Nephron (organoid): ENCODE results near the gene SPATA2L.

Experiments used
- H3K27ac Mint-ChIP-seq, 3 experiments: 2 replicates each; pipeline ENCODE4 v1.8.0; 2020; ENCODE audit warnings: mixed read lengths in 3 of 3, mild to moderate bottlenecking in 2 of 3, moderate library complexity in 1 of 3
- H3K27me3 Mint-ChIP-seq: 2 replicates; pipeline ENCODE4 v1.8.0; 2021; ENCODE audit warnings: low read depth, mild to moderate bottlenecking, moderate library complexity, mixed read lengths
- H3K36me3 Mint-ChIP-seq: 2 replicates; pipeline ENCODE4 v1.8.0; 2020; ENCODE audit warnings: low read depth, mixed read lengths
- H3K4me1 Mint-ChIP-seq: 2 replicates; pipeline ENCODE4 v1.8.0; 2020; ENCODE audit warnings: mixed read lengths
- H3K4me3 Mint-ChIP-seq, 3 experiments: 2 replicates each; pipeline ENCODE4 v1.8.0; 2020; ENCODE audit warnings: mild to moderate bottlenecking in 3 of 3, mixed read lengths in 3 of 3, moderate library complexity in 2 of 3
- H3K9me3 Mint-ChIP-seq: 2 replicates; pipeline ENCODE4 v1.8.0; 2020; ENCODE audit warnings: mixed read lengths
- TF ChIP-seq, protein P1 (sequence below), 3 experiments: fragments of 200-600 bp; sonication (generic); IDR thresholded peaks; one replicate each; pipeline ENCODE4 v1.5.0; 2021; ENCODE audit warnings: antibody characterized with exemption in 3 of 3; ENCODE audit not compliant: unreplicated experiment in 3 of 3

SPATA2L gene

DNA sequence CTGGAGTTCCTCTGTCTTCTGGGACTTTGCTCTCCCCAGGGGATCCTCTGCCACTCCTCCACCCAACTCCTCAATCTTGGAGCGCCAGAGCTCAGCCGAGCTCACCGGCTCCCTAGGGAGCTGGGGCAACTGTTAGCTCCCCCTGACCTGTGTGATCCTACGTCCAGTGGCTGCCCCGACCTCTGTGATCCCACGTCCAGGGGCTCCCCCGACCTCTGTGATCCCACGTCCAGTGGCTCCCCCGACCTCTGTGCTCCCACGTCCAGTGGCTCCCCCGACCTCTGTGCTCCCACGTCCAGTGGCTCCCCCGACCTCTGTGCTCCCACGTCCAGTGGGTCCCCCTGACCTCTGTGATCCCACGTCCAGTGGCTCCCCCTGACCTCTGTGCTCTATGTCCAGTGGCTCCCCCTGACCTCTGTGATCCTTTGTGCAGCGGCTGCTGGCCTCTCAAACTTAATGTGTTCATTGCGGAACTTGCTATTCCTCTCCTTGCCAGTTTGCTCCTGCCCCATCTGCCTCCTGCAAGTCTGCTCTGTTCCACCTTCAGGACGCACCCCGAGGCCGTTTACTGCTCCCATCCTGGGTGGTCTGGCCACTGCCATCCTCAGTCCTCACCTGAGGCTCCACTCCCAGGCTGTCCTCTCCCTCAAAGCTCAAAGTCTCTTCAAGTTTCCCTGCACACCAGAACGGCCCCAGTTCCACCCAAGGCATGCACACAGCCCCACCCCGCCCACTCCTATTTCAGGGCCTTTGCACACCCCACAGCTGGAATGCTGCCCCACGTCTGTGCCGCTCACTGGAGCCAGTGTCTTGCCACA, 16.4 kb upstream of the SPATA2L start:
- H3K4me1 Mint-ChIP-seq, result peaks cover 14% of the 10 kb centered on the region
- TF ChIP-seq, protein P1, sequence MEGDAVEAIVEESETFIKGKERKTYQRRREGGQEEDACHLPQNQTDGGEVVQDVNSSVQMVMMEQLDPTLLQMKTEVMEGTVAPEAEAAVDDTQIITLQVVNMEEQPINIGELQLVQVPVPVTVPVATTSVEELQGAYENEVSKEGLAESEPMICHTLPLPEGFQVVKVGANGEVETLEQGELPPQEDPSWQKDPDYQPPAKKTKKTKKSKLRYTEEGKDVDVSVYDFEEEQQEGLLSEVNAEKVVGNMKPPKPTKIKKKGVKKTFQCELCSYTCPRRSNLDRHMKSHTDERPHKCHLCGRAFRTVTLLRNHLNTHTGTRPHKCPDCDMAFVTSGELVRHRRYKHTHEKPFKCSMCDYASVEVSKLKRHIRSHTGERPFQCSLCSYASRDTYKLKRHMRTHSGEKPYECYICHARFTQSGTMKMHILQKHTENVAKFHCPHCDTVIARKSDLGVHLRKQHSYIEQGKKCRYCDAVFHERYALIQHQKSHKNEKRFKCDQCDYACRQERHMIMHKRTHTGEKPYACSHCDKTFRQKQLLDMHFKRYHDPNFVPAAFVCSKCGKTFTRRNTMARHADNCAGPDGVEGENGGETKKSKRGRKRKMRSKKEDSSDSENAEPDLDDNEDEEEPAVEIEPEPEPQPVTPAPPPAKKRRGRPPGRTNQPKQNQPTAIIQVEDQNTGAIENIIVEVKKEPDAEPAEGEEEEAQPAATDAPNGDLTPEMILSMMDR (IDR thresholded peaks at IDR 0.05; ENCODE audit: unreplicated experiment in 3 of 3), result no peak
- no peaks in the 10 kb centered on the region for H3K27me3 Mint-ChIP-seq
- H3K27ac Mint-ChIP-seq, result peak overlapping the region in 1 of 3 experiments; percentile 65
- H3K36me3 Mint-ChIP-seq, result peaks cover 8% of the 10 kb centered on the region
- H3K9me3 Mint-ChIP-seq, result no peaks in the 10 kb centered on the region
- peak overlapping the region; percentile 38 to 91 (median 46) for H3K4me3 Mint-ChIP-seq

DNA sequence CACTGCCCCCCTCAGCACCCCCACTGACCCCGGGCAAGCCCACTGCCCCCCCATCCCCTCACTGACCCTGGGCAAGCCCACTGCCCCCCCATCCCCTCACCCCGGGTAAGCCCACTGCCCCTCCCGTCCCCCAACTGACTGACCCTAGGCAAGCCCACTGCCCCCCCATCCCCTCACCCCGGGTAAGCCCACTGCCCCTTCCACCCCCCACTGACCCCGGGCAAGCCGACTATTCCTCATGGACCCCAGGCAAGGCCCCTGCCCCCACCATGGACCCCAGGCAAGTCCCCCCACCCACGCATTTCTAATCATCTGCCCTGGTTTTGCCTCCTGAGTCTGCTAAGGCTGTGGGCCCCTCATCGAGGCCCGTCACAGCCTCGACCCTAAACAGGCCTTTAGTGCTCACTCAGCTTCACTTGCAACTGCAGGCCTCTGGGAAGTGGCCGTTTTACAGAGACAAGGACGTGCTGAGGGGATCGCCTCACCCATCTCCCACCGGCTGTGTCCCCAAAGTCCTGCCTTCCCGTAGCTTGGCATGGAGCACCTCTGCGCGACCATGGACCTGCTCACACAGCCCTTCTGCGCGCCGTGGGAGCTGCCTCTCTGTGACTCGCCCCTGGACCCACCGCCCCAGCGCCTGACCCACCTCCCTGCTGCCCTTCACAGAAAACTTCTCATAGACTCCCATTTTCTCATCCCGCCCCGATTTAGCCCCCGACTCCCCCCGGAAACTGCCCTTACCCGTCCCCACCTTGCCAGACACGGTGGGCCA, 15.6 kb upstream of the SPATA2L start:
- no peak overlapping the region for H3K27ac Mint-ChIP-seq
- no peaks in the 10 kb centered on the region for H3K9me3 Mint-ChIP-seq
- no peaks in the 10 kb centered on the region for H3K27me3 Mint-ChIP-seq
- peaks cover 5% of the 10 kb centered on the region for H3K36me3 Mint-ChIP-seq
- H3K4me1 Mint-ChIP-seq, result peaks cover 11% of the 10 kb centered on the region
- peak overlapping the region; percentile 10 to 46 (median 43) for H3K4me3 Mint-ChIP-seq
- TF ChIP-seq, protein P1 (IDR thresholded peaks at IDR 0.05; ENCODE audit: unreplicated experiment in 3 of 3), result no peak

DNA sequence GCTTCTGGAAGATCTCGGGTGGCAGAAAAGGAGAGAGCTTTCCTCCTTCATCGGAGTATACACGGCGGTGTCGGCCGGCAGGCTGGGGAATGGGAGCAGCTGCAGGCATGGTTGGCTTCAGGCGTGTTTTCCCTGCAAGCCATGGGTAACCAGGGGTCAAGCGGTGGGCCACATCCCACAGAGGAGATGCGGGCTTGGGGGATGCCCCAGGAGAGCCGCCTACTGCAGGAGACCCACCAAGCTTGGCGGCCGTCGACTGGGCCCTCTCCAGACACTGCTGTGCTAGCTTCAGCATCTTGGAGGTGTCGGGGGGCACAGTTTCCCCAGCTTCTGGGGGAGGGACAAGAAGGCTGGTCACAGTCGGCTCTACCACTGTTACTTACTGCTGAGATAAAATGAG, 15.0 kb upstream of the SPATA2L start:
- H3K27me3 Mint-ChIP-seq, result no peaks in the 10 kb centered on the region
- no peak overlapping the region for H3K27ac Mint-ChIP-seq
- peaks cover 5% of the 10 kb centered on the region for H3K36me3 Mint-ChIP-seq
- H3K4me3 Mint-ChIP-seq, result no peak overlapping the region
- no peaks in the 10 kb centered on the region for H3K9me3 Mint-ChIP-seq
- peaks cover 11% of the 10 kb centered on the region for H3K4me1 Mint-ChIP-seq
- TF ChIP-seq, protein P1 (IDR thresholded peaks at IDR 0.05; ENCODE audit: unreplicated experiment in 3 of 3), result no peak

DNA sequence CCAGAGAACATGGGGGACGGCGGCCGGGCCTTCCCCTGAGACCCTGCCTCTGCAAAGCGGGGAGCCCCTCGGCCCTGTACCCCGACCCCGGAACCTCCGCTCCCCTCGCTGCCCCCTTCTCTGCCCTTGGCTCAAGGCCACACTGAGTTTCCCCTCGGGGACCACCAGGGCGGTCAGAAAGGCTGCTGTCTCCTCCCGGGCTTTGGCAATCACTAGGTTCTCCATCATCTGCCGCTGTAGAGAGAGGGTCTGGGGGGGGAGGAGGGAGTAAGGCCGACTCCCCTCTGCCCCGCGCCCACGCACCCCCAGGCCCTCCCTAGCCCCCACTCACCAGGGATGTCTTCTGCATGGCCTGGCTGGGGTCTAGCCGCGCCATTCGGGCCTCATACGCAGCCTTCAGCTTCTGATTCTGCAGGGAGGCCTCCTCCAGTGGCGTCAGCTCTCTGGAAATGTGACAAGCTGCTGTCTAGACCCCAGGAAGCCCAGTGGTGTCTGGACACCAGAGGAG, 10.8 kb upstream of the SPATA2L start:
- Mint-ChIP-seq H3K4me3 (peak overlapping the region; percentile 51 to 72 (median 69)), H3K27me3 (no peaks in the 10 kb centered on the region), H3K36me3 (peaks cover 5% of the 10 kb centered on the region), H3K9me3 (no peaks in the 10 kb centered on the region), H3K4me1 (peaks cover 4% of the 10 kb centered on the region), H3K27ac (no peak overlapping the region)
- TF ChIP-seq, protein P1 (IDR thresholded peaks at IDR 0.05; ENCODE audit: unreplicated experiment in 3 of 3), result no peak

DNA sequence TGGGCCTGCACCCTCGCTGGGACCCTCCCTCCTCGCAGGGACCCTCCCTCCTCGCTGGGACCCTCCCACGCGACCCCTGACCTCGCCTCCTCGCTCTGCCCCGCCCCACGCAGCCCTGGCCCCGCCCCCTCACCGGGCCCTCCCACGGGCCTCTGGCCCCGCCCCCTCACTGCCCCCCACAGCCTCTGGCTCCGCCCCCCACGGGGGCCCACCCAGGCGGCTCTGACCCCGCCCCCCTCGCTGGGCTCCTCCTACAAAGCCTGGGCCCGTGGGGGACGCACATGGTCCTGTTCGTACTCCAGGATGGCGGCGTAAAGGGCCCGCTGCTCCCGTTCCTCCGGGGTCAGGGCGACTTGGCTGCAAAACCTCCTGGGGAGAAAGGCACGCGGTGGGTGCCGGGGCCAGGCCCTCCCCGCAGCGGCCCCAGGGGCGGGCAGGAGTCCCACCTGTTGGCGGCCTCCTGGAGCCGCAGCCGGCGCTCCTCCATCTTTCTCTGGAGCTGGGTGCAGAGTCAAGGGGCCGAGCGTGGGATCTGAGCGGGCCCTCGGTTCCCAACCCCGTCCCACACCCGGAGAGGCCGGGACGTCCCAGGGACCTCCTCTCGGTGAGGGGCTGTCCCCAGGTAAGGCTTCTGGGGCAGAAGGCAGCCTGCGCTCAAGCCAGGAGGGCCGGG, 10.2 kb upstream of the SPATA2L start:
- Mint-ChIP-seq H3K4me3 (peak overlapping the region in 1 of 3 experiments; percentile 72), H3K36me3 (peaks cover 5% of the 10 kb centered on the region), H3K27me3 (no peaks in the 10 kb centered on the region), H3K4me1 (peaks cover 4% of the 10 kb centered on the region), H3K9me3 (no peaks in the 10 kb centered on the region), H3K27ac (no peak overlapping the region)
- TF ChIP-seq, protein P1 (IDR thresholded peaks at IDR 0.05; ENCODE audit: unreplicated experiment in 3 of 3), result no peak
